NT2/D1 (cell line): ENCODE results near the gene FARP1.

Experiments
- DNase-seq: peaks from one replicate; pipeline ENCODE4 v3.0.0-alpha.2; 2011; ENCODE audit warnings: low read depth, low spot score
- H3K27me3 ChIP-seq: 2 replicates; pipeline ENCODE4 v1.6.0; 2011; ENCODE audit warnings: mild to moderate bottlenecking; ENCODE audit not compliant: insufficient read length, insufficient read depth
- H3K36me3 ChIP-seq: 2 replicates; pipeline ENCODE4 v1.6.1; 2011; ENCODE audit warnings: mild to moderate bottlenecking, low read length, mixed read lengths; ENCODE audit not compliant: insufficient read depth, insufficient read length
- H3K4me1 ChIP-seq: 2 replicates; pipeline ENCODE4 v1.5.1; 2011; ENCODE audit not compliant: insufficient read depth, insufficient read length
- H3K4me3 ChIP-seq: 2 replicates; pipeline ENCODE4 v1.5.1; 2011; ENCODE audit warnings: low read depth; ENCODE audit not compliant: insufficient read length
- H3K9ac ChIP-seq: 2 replicates; pipeline ENCODE4 v1.6.0; 2011; ENCODE audit warnings: low read depth; ENCODE audit not compliant: insufficient read length
- H3K9me3 ChIP-seq: 2 replicates; pipeline ENCODE4 v1.5.1; 2011; ENCODE audit warnings: mild to moderate bottlenecking, low read length; ENCODE audit not compliant: insufficient read depth
- SUZ12 ChIP-seq: IDR thresholded peaks from 2 replicates; pipeline ENCODE4 v1.6.1; 2011; ENCODE audit not compliant: insufficient read length, insufficient read depth; ENCODE audit errors: extremely low read depth
- YY1 ChIP-seq: IDR thresholded peaks from 2 replicates; pipeline ENCODE4 v1.6.1; 2011; ENCODE audit not compliant: insufficient read length, insufficient read depth
- ZNF274 ChIP-seq: IDR thresholded peaks from 2 replicates; pipeline ENCODE4 v1.6.1; 2011; ENCODE audit warnings: mild to moderate bottlenecking, low read depth, low read length

Gene FARP1

GRCh38 chr13:98390086-98390715, 247.3 kb downstream of the FARP1 start:
- no peaks in the 10 kb centered on the region for H3K27me3 ChIP-seq
- H3K9ac ChIP-seq, result no peak overlapping the region
- no peaks in the 10 kb centered on the region for H3K9me3 ChIP-seq
- no peak overlapping the region for H3K4me3 ChIP-seq
- peaks cover 44% of the 10 kb centered on the region for H3K36me3 ChIP-seq
- TF ChIP-seq YY1 (no peak), SUZ12 (no peak), ZNF274 (no peak)
- no peak for DNase-seq
- no peaks in the 10 kb centered on the region for H3K4me1 ChIP-seq

- H3K9ac ChIP-seq, result no peak overlapping the region
- TF ChIP-seq ZNF274 (no peak), YY1 (no peak), SUZ12 (no peak)
- H3K4me3 ChIP-seq, result no peak overlapping the region
Observed at GRCh38 chr13:98393873-98394272, 251.0 kb downstream of the FARP1 start.

GRCh38 chr13:98394820-98395510, 252.1 kb downstream of the FARP1 start:
- Histone ChIP-seq H3K9ac (no peak overlapping the region), H3K4me3 (no peak overlapping the region), H3K36me3 (peaks cover 36% of the 10 kb centered on the region), H3K9me3 (no peaks in the 10 kb centered on the region), H3K4me1 (no peaks in the 10 kb centered on the region), H3K27me3 (no peaks in the 10 kb centered on the region)
- no peak for DNase-seq
- TF ChIP-seq YY1, result no peak
- no peak for TF ChIP-seq ZNF274
- TF ChIP-seq SUZ12, result no peak

More at GRCh38 chr13:98393873-98394272, 251.0 kb downstream of the FARP1 start:
- Histone ChIP-seq H3K27me3 (no peaks in the 10 kb centered on the region), H3K4me1 (no peaks in the 10 kb centered on the region), H3K9me3 (no peaks in the 10 kb centered on the region), H3K36me3 (peaks cover 36% of the 10 kb centered on the region)
- DNase-seq, result no peak

GRCh38 chr13:98396071-98396710, 253.3 kb downstream of the FARP1 start:
- Histone ChIP-seq H3K4me1 (no peaks in the 10 kb centered on the region), H3K9me3 (no peaks in the 10 kb centered on the region), H3K9ac (no peak overlapping the region), H3K36me3 (peaks cover 31% of the 10 kb centered on the region), H3K4me3 (no peak overlapping the region), H3K27me3 (no peaks in the 10 kb centered on the region)
- no peak for DNase-seq
- no peak for TF ChIP-seq SUZ12
- no peak for TF ChIP-seq YY1
- no peak for TF ChIP-seq ZNF274

GRCh38 chr13:98397221-98397620, 254.3 kb downstream of the FARP1 start:
- TF ChIP-seq SUZ12, result no peak
- no peak for TF ChIP-seq YY1
- no peak for TF ChIP-seq ZNF274
- H3K9me3 ChIP-seq, result no peaks in the 10 kb centered on the region
- no peak overlapping the region for H3K9ac ChIP-seq
- no peak overlapping the region for H3K4me3 ChIP-seq
- no peak for DNase-seq
- no peaks in the 10 kb centered on the region for H3K27me3 ChIP-seq
- peaks cover 31% of the 10 kb centered on the region for H3K36me3 ChIP-seq
- no peaks in the 10 kb centered on the region for H3K4me1 ChIP-seq

GRCh38 chr13:98397861-98398260, 255.0 kb downstream of the FARP1 start:
- Histone ChIP-seq H3K27me3 (no peaks in the 10 kb centered on the region), H3K9ac (no peak overlapping the region), H3K4me3 (no peak overlapping the region), H3K36me3 (peaks cover 31% of the 10 kb centered on the region), H3K4me1 (no peaks in the 10 kb centered on the region), H3K9me3 (no peaks in the 10 kb centered on the region)
- no peak for DNase-seq
- TF ChIP-seq YY1 (no peak), ZNF274 (no peak), SUZ12 (no peak)

GRCh38 chr13:98398581-98398980, 255.7 kb downstream of the FARP1 start:
- TF ChIP-seq SUZ12 (no peak), YY1 (no peak), ZNF274 (no peak)
- H3K4me3 ChIP-seq, result no peak overlapping the region

More at GRCh38 chr13:98398581-98398980, 255.7 kb downstream of the FARP1 start:
- DNase-seq, result no peak
- no peak overlapping the region for H3K9ac ChIP-seq
- H3K9me3 ChIP-seq, result no peaks in the 10 kb centered on the region
- peaks cover 32% of the 10 kb centered on the region for H3K36me3 ChIP-seq
- no peaks in the 10 kb centered on the region for H3K27me3 ChIP-seq
- no peaks in the 10 kb centered on the region for H3K4me1 ChIP-seq
